A673 (cell line): Measurements from ENCODE around the gene ANKRD11. TPM values are rescaled to one million over a fixed set of nuclear protein-coding genes. Genes with fewer than 3 reads are reported as not detected.

Experiments
- BruUV-seq: library from RNA; stranded (reverse); fragments of 400-500 nt; replicated peaks from 2 replicates; lab custom pipeline; 2021; lab: Mats Ljungman, UMichigan
- CTCF ChIA-PET: fragments of 300-600 bp; sonication (Branson Sonifier 250); formaldehyde crosslinking; loops from one replicate; lab custom pipeline; 2022; ENCODE audit warnings: antibody characterized with exemption; lab: Charles Lee
- POLR2A ChIA-PET: fragments of 300-600 bp; sonication (Branson Sonifier 250); formaldehyde crosslinking; loops from one replicate; lab custom pipeline; 2022; ENCODE audit warnings: antibody characterized with exemption; ENCODE audit not compliant: low non-redundant PET; lab: Charles Lee
- DNase-seq: peaks from one replicate; pipeline ENCODE4 v3.0.0-alpha.2; 2015; ENCODE audit warnings: low spot score
- H3K27ac ChIP-seq: fragments of 200-600 bp; sonication (generic); 2 replicates; pipeline ENCODE4 v1.5.1; 2016; ENCODE audit warnings: mixed run types, low read depth, mild to moderate bottlenecking, mixed read lengths, antibody characterized with exemption, low read length; ENCODE audit not compliant: poor library complexity, severe bottlenecking
- H3K27me3 ChIP-seq: fragments of 200-600 bp; sonication (generic); replicated peaks from 2 replicates; pipeline ENCODE4 v1.6.1; 2017; ENCODE audit warnings: mixed run types, low read depth, mild to moderate bottlenecking, mixed read lengths, antibody characterized with exemption, low read length; ENCODE audit not compliant: insufficient read depth, poor library complexity
- H3K36me3 ChIP-seq: fragments of 200-600 bp; sonication (generic); 2 replicates; pipeline ENCODE4 v1.6.1; 2016; ENCODE audit warnings: mixed run types, mild to moderate bottlenecking, mixed read lengths, antibody characterized with exemption, low read length; ENCODE audit not compliant: insufficient read depth, poor library complexity, severe bottlenecking
- H3K4me1 ChIP-seq: fragments of 200-600 bp; sonication (generic); 2 replicates; pipeline ENCODE4 v1.6.1; 2017; ENCODE audit warnings: mixed run types, mild to moderate bottlenecking, mixed read lengths, antibody characterized with exemption, low read length; ENCODE audit not compliant: insufficient read depth, poor library complexity, severe bottlenecking
- H3K4me3 ChIP-seq: fragments of 200-600 bp; sonication (generic); 2 replicates; pipeline ENCODE4 v1.5.1; 2016; ENCODE audit warnings: low read depth, mixed run types, mild to moderate bottlenecking, mixed read lengths, low read length; ENCODE audit not compliant: poor library complexity, severe bottlenecking
- H3K9me3 ChIP-seq: fragments of 200-600 bp; sonication (generic); 2 replicates; pipeline ENCODE4 v1.6.1; 2016; ENCODE audit warnings: mixed run types, low read depth, mild to moderate bottlenecking, mixed read lengths, antibody characterized with exemption, low read length; ENCODE audit not compliant: poor library complexity, severe bottlenecking
- CTCF ChIP-seq: fragments of 300-800, 200-600 bp; sonication (generic); conservative IDR thresholded peaks from 2 replicates; pipeline ENCODE4 v1.5.1; 2017; ENCODE audit warnings: low read depth, mild to moderate bottlenecking, antibody characterized with exemption, low read length, moderate library complexity, mixed read lengths
- EZH2 ChIP-seq: fragments of 200-600 bp; sonication (generic); IDR thresholded peaks from 2 replicates; pipeline ENCODE4 v1.6.1; 2017; ENCODE audit warnings: borderline replicate concordance, low read depth, mild to moderate bottlenecking, mixed read lengths, antibody characterized with exemption, low read length; ENCODE audit not compliant: poor library complexity, severe bottlenecking
- intact Hi-C: fragments of 100-400 bp; cut with micrococcal nuclease; formaldehyde crosslinking; loops from one replicate; pipeline ENCODE4 v1.10.0; 2022; ENCODE audit not compliant: unreplicated experiment
- total RNA-seq: library from RNA; stranded (reverse); gene quantifications from 2 replicates; pipeline ENCODE4 v1.2.3, GENCODE V29; 2021

Gene ANKRD11
- total RNA-seq, 1 experiment from 2014 or later, result 217 TPM

- ChIA-PET POLR2A (no interaction called here), CTCF (no interaction called here)
- Histone ChIP-seq H3K4me1 (peaks cover 36% of the 10 kb centered on the region), H3K9me3 (no peaks in the 10 kb centered on the region), H3K36me3 (no peaks in the 10 kb centered on the region), H3K27me3 (no peaks in the 10 kb centered on the region), H3K27ac (no peak overlapping the region), H3K4me3 (no peak overlapping the region)
- TF ChIP-seq EZH2 (no peak), CTCF (no peak)
- DNase-seq, result no peak
- BruUV-seq, result no TSS peak
- intact Hi-C loops, result no loop called here
Measured at GRCh38 chr16:89402962-89403361, 87.4 kb downstream of the ANKRD11 start.

DNA sequence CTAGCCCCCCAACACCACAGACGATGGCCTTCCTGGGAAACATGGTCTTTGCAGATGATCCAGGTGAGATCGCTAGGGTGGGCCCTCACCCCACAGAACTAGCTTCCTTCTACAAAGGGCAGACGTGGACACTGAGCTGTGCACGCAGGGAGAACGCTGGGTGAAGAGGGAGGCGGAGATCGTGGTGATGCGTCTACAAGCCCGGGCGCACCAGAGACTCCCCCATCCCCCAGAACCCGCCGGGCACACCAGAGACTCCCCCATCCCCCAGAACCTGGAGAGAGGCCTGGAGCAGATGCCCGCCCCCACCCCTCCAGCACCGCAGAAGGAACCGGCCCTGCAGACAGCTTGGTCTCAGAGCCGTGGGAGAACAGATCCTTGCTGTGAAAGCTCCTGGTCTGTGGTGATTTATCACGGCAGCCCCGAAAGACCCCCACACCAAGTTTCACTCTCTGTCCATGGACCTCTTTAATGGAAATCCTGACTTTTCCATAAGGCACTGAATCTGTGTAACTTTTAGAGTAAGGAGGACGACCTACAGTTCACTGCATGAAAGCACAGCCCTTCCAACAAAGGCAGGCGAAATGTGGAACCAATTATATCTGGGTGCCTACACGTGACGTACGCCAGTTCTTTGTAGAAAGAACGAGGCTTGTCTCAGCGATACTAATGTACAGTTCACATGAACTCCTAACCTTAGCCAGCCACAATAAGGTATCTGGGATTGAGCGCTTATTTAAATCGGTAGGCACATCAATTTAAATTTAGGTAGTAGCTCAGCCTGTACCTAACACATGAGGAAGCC is 88.5 kb downstream of the ANKRD11 start:
- Histone ChIP-seq H3K4me3 (peak overlapping the region; percentile 11), H3K27me3 (no peaks in the 10 kb centered on the region), H3K9me3 (no peaks in the 10 kb centered on the region), H3K36me3 (peaks cover 7% of the 10 kb centered on the region), H3K27ac (peak overlapping the region; percentile 34), H3K4me1 (peaks cover 27% of the 10 kb centered on the region)
- intact Hi-C loops, result no loop called here
- TF ChIP-seq EZH2 (no peak), CTCF (no peak)
- POLR2A ChIA-PET, result no interaction called here
- BruUV-seq, result no TSS peak
- peak; percentile 79 for DNase-seq
- CTCF ChIA-PET, result no interaction called here

- Histone ChIP-seq H3K9me3 (no peaks in the 10 kb centered on the region), H3K36me3 (peaks cover 7% of the 10 kb centered on the region), H3K4me3 (peak overlapping the region; percentile 11), H3K27ac (peak overlapping the region; percentile 34), H3K4me1 (peaks cover 27% of the 10 kb centered on the region), H3K27me3 (no peaks in the 10 kb centered on the region)
- TF ChIP-seq CTCF (no peak), EZH2 (no peak)
- intact Hi-C loops, result no loop called here
- peak; percentile 65 for DNase-seq
- no TSS peak for BruUV-seq
- CTCF ChIA-PET, result no interaction called here
- POLR2A ChIA-PET, result no interaction called here
Measured at GRCh38 chr16:89401205-89401604, 89.2 kb downstream of the ANKRD11 start.
